ENCODE results near the gene JMJD4.

DNA sequence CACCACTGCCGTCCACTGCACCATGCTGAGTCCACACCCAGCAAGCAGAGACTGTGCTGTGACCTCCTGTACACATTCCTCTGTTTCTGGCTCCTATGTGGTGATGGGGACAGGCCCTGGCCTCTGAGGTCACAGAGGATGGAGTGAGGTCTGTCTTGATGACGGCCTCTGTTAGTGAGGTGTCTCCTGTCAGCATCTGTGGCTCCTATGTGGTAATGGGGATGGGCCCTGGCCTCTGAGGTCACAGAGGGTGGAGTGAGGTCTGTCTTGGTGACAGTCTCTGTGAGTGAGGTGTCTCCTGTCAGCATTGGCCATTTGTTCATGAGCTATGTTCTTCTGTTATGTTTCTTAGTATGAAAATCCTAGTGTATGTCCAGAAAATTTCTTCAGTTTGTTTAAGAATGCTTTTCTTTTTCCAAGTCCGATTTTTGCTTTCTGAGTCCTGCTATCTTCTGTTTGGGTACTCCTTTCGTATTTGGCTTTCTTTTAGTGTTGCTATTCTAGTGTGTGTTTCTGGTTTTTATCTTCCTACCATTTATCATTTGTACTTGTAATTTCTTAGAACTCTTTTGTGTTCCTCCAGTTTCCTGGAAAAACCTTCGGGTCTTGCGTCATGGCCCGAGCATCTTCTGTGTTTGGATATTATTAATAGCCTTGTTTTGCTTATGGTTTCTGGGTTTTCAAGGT, 13.5 kb upstream of the JMJD4 start:
- no peak for TF ChIP-seq MYC (IDR thresholded peaks at IDR 0.05; ENCODE audit: low read depth, low read length)
- TF ChIP-seq, protein P1, sequence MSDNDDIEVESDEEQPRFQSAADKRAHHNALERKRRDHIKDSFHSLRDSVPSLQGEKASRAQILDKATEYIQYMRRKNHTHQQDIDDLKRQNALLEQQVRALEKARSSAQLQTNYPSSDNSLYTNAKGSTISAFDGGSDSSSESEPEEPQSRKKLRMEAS (IDR thresholded peaks at IDR 0.05; ENCODE audit: low read depth, low read length) = no peak
- TF ChIP-seq, protein P2, sequence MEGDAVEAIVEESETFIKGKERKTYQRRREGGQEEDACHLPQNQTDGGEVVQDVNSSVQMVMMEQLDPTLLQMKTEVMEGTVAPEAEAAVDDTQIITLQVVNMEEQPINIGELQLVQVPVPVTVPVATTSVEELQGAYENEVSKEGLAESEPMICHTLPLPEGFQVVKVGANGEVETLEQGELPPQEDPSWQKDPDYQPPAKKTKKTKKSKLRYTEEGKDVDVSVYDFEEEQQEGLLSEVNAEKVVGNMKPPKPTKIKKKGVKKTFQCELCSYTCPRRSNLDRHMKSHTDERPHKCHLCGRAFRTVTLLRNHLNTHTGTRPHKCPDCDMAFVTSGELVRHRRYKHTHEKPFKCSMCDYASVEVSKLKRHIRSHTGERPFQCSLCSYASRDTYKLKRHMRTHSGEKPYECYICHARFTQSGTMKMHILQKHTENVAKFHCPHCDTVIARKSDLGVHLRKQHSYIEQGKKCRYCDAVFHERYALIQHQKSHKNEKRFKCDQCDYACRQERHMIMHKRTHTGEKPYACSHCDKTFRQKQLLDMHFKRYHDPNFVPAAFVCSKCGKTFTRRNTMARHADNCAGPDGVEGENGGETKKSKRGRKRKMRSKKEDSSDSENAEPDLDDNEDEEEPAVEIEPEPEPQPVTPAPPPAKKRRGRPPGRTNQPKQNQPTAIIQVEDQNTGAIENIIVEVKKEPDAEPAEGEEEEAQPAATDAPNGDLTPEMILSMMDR (IDR thresholded peaks at IDR 0.05; ENCODE audit: low read depth, low read length) = no peak
